HG02884 (cell line): ENCODE data around the gene SPEM1.
"Not testable (repeated sequence)": the region's sequence is repeated elsewhere in the genome, so short reads cannot be mapped to it uniquely, and the experiment has no call there.

Experiments
- ATAC-seq: cut with Tn5 transposase; IDR thresholded peaks from one replicate; pipeline ENCODE4 v1.9.1; 2021; ENCODE audit warnings: mild to moderate bottlenecking, moderate library complexity; ENCODE audit not compliant: unreplicated experiment

Gene SPEM1

GRCh38 chr17:7467498-7467897 is 47.4 kb downstream of the SPEM1 start:
- ATAC-seq = no peak

GRCh38 chr17:7468290-7468689 is 48.2 kb downstream of the SPEM1 start:
- no peak for ATAC-seq

GRCh38 chr17:7468804-7469389 is 48.8 kb downstream of the SPEM1 start:
- ATAC-seq = no peak

- ATAC-seq = not testable (repeated sequence)
Measured at GRCh38 chr17:7469843-7470242, 49.7 kb downstream of the SPEM1 start.

GRCh38 chr17:7470457-7470973 is 50.4 kb downstream of the SPEM1 start:
- ATAC-seq = not testable (repeated sequence)
